Activated CD8-positive, alpha-beta memory T cell treated with anti-CD3 and anti-CD28 coated beads for 1 hour (primary cell): ENCODE measurements around the gene PCGF6.

ENCODE experiments used
- DNase-seq, 2 donors: peaks; one replicate each; pipeline ENCODE4 v3.0.0-alpha.2; 2020; ENCODE audit warnings: low read depth in 1 of 2; ENCODE audit errors: extremely low read depth in 1 of 2

PCGF6 gene

GRCh38 chr10:103327906-103328305, 23.0 kb downstream of the PCGF6 start:
- DNase-seq, result no peak

- no peak for DNase-seq
Measured at GRCh38 chr10:103316087-103316486, 34.9 kb downstream of the PCGF6 start.

- DNase-seq, result no peak
Measured at GRCh38 chr10:103310197-103310596, 40.7 kb downstream of the PCGF6 start.

- no peak for DNase-seq
Measured at GRCh38 chr10:103307594-103307993, 43.3 kb downstream of the PCGF6 start.

- DNase-seq, result no peak
Measured at GRCh38 chr10:103295374-103296015, 55.4 kb downstream of the PCGF6 start.

- DNase-seq, result no peak
Measured at GRCh38 chr10:103291588-103291987, 59.4 kb downstream of the PCGF6 start.

GRCh38 chr10:103287992-103288391, 62.9 kb downstream of the PCGF6 start:
- DNase-seq, result no peak

- no peak for DNase-seq
Measured at GRCh38 chr10:103284170-103284569, 66.8 kb downstream of the PCGF6 start.

- DNase-seq, result no peak
Measured at GRCh38 chr10:103282961-103283360, 68.0 kb downstream of the PCGF6 start.

GRCh38 chr10:103281753-103282152, 69.2 kb downstream of the PCGF6 start:
- DNase-seq, result no peak

- DNase-seq, result no peak
Measured at GRCh38 chr10:103280506-103280905, 70.4 kb downstream of the PCGF6 start.

GRCh38 chr10:103280031-103280430, 70.9 kb downstream of the PCGF6 start:
- DNase-seq, result no peak

GRCh38 chr10:103278862-103279298, 72.1 kb downstream of the PCGF6 start:
- no peak for DNase-seq

- DNase-seq, result no peak
Measured at GRCh38 chr10:103278537-103278823, 72.5 kb downstream of the PCGF6 start.

- no peak for DNase-seq
Measured at GRCh38 chr10:103277713-103278536, 73.0 kb downstream of the PCGF6 start.

- no peak for DNase-seq
Measured at GRCh38 chr10:103276896-103277712, 73.8 kb downstream of the PCGF6 start, which contains the start of gene INA. Gene INA (plus strand): TSS chr10:103277138. CDS start chr10:103277212, 74 bp downstream.

- DNase-seq, result no peak
Measured at GRCh38 chr10:103276251-103276895, 74.6 kb downstream of the PCGF6 start.

- no peak for DNase-seq
Measured at GRCh38 chr10:103273041-103273441, 77.9 kb downstream of the PCGF6 start.

- DNase-seq, result no peak
Measured at GRCh38 chr10:103265717-103266329, 85.1 kb downstream of the PCGF6 start.

- no peak for DNase-seq
Measured at GRCh38 chr10:103262229-103262628, 88.7 kb downstream of the PCGF6 start.

GRCh38 chr10:103259989-103260388, 91.0 kb downstream of the PCGF6 start:
- DNase-seq, result no peak
